Retina (tissue), 1 donor: ENCODE data around the gene ACAD8.

Experiments
- DNase-seq: peaks from one replicate; pipeline ENCODE4 v3.0.0-alpha.2; 2016

The ACAD8 gene

GRCh38 chr11:134292661-134293060 is 39.3 kb downstream of the ACAD8 start:
- no peak for DNase-seq

GRCh38 chr11:134293119-134294113 is 40.0 kb downstream of the ACAD8 start:
- DNase-seq: no peak

GRCh38 chr11:134294664-134295063 is 41.3 kb downstream of the ACAD8 start:
- no peak for DNase-seq

GRCh38 chr11:134312223-134312622 is 58.9 kb downstream of the ACAD8 start:
- no peak for DNase-seq

- DNase-seq: no peak
Observed at GRCh38 chr11:134312807-134313206, 59.4 kb downstream of the ACAD8 start.

GRCh38 chr11:134313379-134313778 is 60.0 kb downstream of the ACAD8 start:
- no peak for DNase-seq

GRCh38 chr11:134313821-134314607 is 60.6 kb downstream of the ACAD8 start:
- DNase-seq: no peak
